CD14-positive monocyte (primary cell): ENCODE data around the gene NTRK3. TPM values are rescaled to one million over a fixed set of nuclear protein-coding genes. Genes with fewer than 3 reads are reported as not detected.

ENCODE experiments used
- DNase-seq, 3 donors: peaks; one replicate each; pipeline ENCODE4 v3.0.0-alpha.2; 2011 to 2022
- H2AFZ ChIP-seq: 2 replicates; pipeline ENCODE4 v1.6.0; 2012; ENCODE audit warnings: mild to moderate bottlenecking, low read depth, low read length, inconsistent platforms; ENCODE audit not compliant: insufficient read depth, poor library complexity, severe bottlenecking
- H3K27ac ChIP-seq, 2 donors: 1 replicate in 1 of 2; 2 replicates in 1 of 2; pipeline ENCODE4 v1.5.1; 2012 to 2013; ENCODE audit warnings: low read length in 2 of 2, control low read depth in 1 of 2, inconsistent platforms in 1 of 2, low read depth in 1 of 2, mild to moderate bottlenecking in 1 of 2
- H3K27me3 ChIP-seq, 2 donors: one replicate each; pipeline versions ENCODE4 v1.6.0 to v1.6.1; 2011 to 2013; ENCODE audit warnings: low read length in 2 of 2; ENCODE audit not compliant: control insufficient read depth in 2 of 2, insufficient read depth in 2 of 2
- H3K36me3 ChIP-seq, 2 donors: replicated peaks in 1 of 2; 1 replicate in 1 of 2; 2 replicates in 1 of 2; pipeline versions ENCODE4 v1.5.1 to v1.6.1; 2012 to 2013; ENCODE audit warnings: low read length in 2 of 2, control low read depth in 1 of 2, inconsistent platforms in 1 of 2, mild to moderate bottlenecking in 1 of 2; ENCODE audit not compliant: insufficient read depth in 2 of 2, control insufficient read depth in 1 of 2
- H3K4me1 ChIP-seq, 2 donors: 1 replicate in 1 of 2; 2 replicates in 1 of 2; pipeline versions ENCODE4 v1.5.1 to v1.6.1; 2012 to 2013; ENCODE audit warnings: low read length in 2 of 2, control low read depth in 1 of 2, inconsistent platforms in 1 of 2, mild to moderate bottlenecking in 1 of 2, moderate library complexity in 1 of 2; ENCODE audit not compliant: insufficient read depth in 2 of 2, control insufficient read depth in 1 of 2
- H3K4me2 ChIP-seq: replicated peaks from 2 replicates; pipeline ENCODE3; 2012; ENCODE audit warnings: low read length, moderate library complexity, mild to moderate bottlenecking; ENCODE audit not compliant: poor library complexity, severe bottlenecking; ENCODE audit errors: extremely low read depth
- H3K4me3 ChIP-seq, 3 experiments: fragments of 200-600 bp in 1 of 3; sonication (generic) in 1 of 3; replicated peaks in 1 of 3; 1 replicate in 2 of 3; 2 replicates in 1 of 3; pipeline ENCODE4 v1.5.1; 2011 to 2013; ENCODE audit warnings: low read length in 3 of 3, mild to moderate bottlenecking in 3 of 3, control low read depth in 2 of 3, low read depth in 2 of 3, inconsistent platforms in 1 of 3, moderate library complexity in 1 of 3
- H3K79me2 ChIP-seq: 2 replicates; pipeline ENCODE4 v1.6.0; 2012; ENCODE audit warnings: mild to moderate bottlenecking, control low read depth, inconsistent platforms, low read length, moderate library complexity; ENCODE audit not compliant: insufficient read depth
- H3K9ac ChIP-seq: 2 replicates; pipeline ENCODE4 v1.6.0; 2017; ENCODE audit warnings: low read length, mild to moderate bottlenecking; ENCODE audit not compliant: insufficient read depth, poor library complexity, severe bottlenecking
- H3K9me3 ChIP-seq, 2 donors: replicated peaks in 1 of 2; 1 replicate in 1 of 2; 2 replicates in 1 of 2; pipeline versions ENCODE4 v1.5.1 to v1.6.1; 2012 to 2013; ENCODE audit warnings: low read length in 2 of 2, control low read depth in 1 of 2; ENCODE audit not compliant: control insufficient read depth in 1 of 2, insufficient read depth in 1 of 2
- H4K20me1 ChIP-seq: 2 replicates; pipeline ENCODE4 v1.6.0; 2012; ENCODE audit warnings: mild to moderate bottlenecking, low read length, control low read depth, moderate library complexity; ENCODE audit not compliant: insufficient read depth
- H3K27ac Mint-ChIP-seq, 7 donors: one replicate each; pipeline ENCODE4 v1.8.0; 2020; ENCODE audit warnings: mild to moderate bottlenecking in 7 of 7, mixed read lengths in 7 of 7, moderate library complexity in 6 of 7, inconsistent platforms in 2 of 7
- H3K27me3 Mint-ChIP-seq, 3 donors: one replicate each; pipeline ENCODE4 v1.8.0; 2021 to 2022; ENCODE audit warnings: low read depth in 3 of 3, mild to moderate bottlenecking in 3 of 3, mixed read lengths in 3 of 3, moderate library complexity in 3 of 3, inconsistent platforms in 1 of 3
- H3K36me3 Mint-ChIP-seq, 2 donors: one replicate each; pipeline ENCODE4 v1.8.0; 2020; ENCODE audit warnings: mixed read lengths in 2 of 2, inconsistent platforms in 1 of 2, mild to moderate bottlenecking in 1 of 2
- H3K4me1 Mint-ChIP-seq: one replicate; pipeline ENCODE4 v1.8.0; 2020; ENCODE audit warnings: mild to moderate bottlenecking, mixed read lengths
- H3K4me3 Mint-ChIP-seq, 2 donors: one replicate each; pipeline ENCODE4 v1.8.0; 2020; ENCODE audit warnings: mild to moderate bottlenecking in 2 of 2, mixed read lengths in 2 of 2, moderate library complexity in 1 of 2
- H3K9me3 Mint-ChIP-seq, 7 donors: one replicate each; pipeline ENCODE4 v1.8.0; 2020 to 2022; ENCODE audit warnings: mixed read lengths in 7 of 7, mild to moderate bottlenecking in 6 of 7, moderate library complexity in 6 of 7, inconsistent platforms in 2 of 7
- CTCF ChIP-seq: fragments of 200-600 bp; IDR thresholded peaks from one replicate; pipeline ENCODE4 v1.8.0; 2022; ENCODE audit warnings: antibody characterized with exemption, mild to moderate bottlenecking
- WGBS: methylation state at CpG from one replicate; pipeline ENCODE4 v1.1.5; 2013; ENCODE audit warnings: missing lambda C conversion rate; ENCODE audit not compliant: insufficient coverage; 5-methylcytosine and 5-hydroxymethylcytosine counted together
- intact Hi-C, 2 donors: fragments of 100-400 bp; cut with micrococcal nuclease; formaldehyde crosslinking; loops; one replicate each; pipeline versions ENCODE4 v1.15.0 to v1.15.1; 2023
- polyA plus RNA-seq, 3 donors: library from polyadenylated mRNA; depleted of rRNA in 1 of 3; unstranded in 2 of 3; stranded (reverse) in 1 of 3; fragments of 300-500 nt in 2 of 3; fragments of >200 nt in 1 of 3; fragmentation: Illumina TruSeq in 2 of 3; gene quantifications; 1 replicate in 2 of 3; 2 replicates in 1 of 3; pipeline ENCODE4 v1.2.3, GENCODE V29; 2012 to 2021

The NTRK3 gene
- polyA plus RNA-seq, 3 donors, result not detected

DNA sequence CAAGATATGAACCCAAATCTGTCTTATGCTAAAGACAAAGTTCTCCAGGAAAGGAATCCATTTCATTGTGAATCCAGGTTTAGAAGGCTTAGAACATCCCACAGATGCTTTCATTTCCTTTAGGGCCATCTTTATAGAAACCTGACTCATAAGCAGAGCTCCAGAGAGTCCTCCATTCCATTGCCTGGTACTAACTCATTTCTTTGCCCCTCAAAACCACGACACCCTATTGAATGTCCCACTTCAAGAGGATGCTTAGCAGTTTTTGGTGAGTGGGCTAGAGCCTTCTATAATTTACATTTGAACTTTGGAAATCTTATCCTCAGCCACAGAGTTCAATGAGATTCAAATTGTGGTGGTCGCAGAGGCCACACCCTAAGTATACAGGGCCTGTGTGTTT, 325.0 kb downstream of the NTRK3 start:
- no peaks in the 10 kb centered on the region for H3K9me3 ChIP-seq
- Mint-ChIP-seq H3K27me3 (peaks cover 0 to 3% (median 2%) of the 10 kb centered on the region in 3 donors), H3K4me3 (no peak overlapping the region), H3K9me3 (peaks cover 0 to 9% (median 0%) of the 10 kb centered on the region in 7 donors), H3K36me3 (no peaks in the 10 kb centered on the region), H3K27ac (no peak overlapping the region), H3K4me1 (no peaks in the 10 kb centered on the region)
- intact Hi-C loops, result no loop called here
- no peaks in the 10 kb centered on the region for H3K27me3 ChIP-seq
- no peak overlapping the region for H3K27ac ChIP-seq
- H4K20me1 ChIP-seq, result no peaks in the 10 kb centered on the region
- H3K4me2 ChIP-seq, result no peak overlapping the region
- H3K79me2 ChIP-seq, result no peaks in the 10 kb centered on the region
- H3K4me3 ChIP-seq, result no peak overlapping the region
- no peaks in the 10 kb centered on the region for H3K4me1 ChIP-seq
- H3K9ac ChIP-seq, result no peak overlapping the region
- TF ChIP-seq CTCF, result no peak
- no peaks in the 10 kb centered on the region for H3K36me3 ChIP-seq
- 100% methylated on average over 1 of the region's 2 CpGs for WGBS
- no peak for DNase-seq
- no peak overlapping the region for H2AFZ ChIP-seq

DNA sequence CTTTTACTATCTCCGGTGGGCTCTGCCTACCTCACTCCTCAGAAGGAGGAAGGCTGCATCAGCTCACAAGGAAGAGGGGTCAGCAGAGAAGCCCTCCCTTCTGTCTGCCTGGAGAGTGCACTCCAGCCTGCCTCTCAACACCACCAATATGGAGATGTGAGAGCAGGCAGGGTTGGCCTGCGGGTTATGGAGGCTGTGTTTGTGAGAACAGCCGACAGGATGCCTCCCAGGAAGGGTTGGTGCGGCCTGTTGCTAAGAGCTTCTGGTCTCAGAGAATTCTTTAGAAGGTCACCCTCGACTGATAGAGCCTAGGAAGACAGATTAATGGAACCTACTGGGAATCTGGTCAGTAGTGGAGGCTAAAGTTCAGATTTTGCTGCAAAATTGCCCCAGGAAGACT, 326.1 kb downstream of the NTRK3 start:
- Histone ChIP-seq H3K27me3 (no peaks in the 10 kb centered on the region), H3K4me3 (no peak overlapping the region), H3K4me2 (no peak overlapping the region), H3K9me3 (no peaks in the 10 kb centered on the region), H3K9ac (no peak overlapping the region), H3K36me3 (no peaks in the 10 kb centered on the region), H2AFZ (no peak overlapping the region), H3K27ac (no peak overlapping the region), H3K4me1 (no peaks in the 10 kb centered on the region), H4K20me1 (no peaks in the 10 kb centered on the region), H3K79me2 (no peaks in the 10 kb centered on the region)
- 100% methylated on average over 4 of the region's 5 CpGs for WGBS
- Mint-ChIP-seq H3K36me3 (no peaks in the 10 kb centered on the region), H3K27ac (no peak overlapping the region), H3K9me3 (peaks cover 0 to 5% (median 0%) of the 10 kb centered on the region in 7 donors), H3K27me3 (peaks cover 0 to 3% (median 2%) of the 10 kb centered on the region in 3 donors), H3K4me1 (no peaks in the 10 kb centered on the region), H3K4me3 (no peak overlapping the region)
- intact Hi-C loops, result no loop called here
- no peak for DNase-seq
- no peak for TF ChIP-seq CTCF
